PC-9 (cell line): Measurements from ENCODE around the gene PRKD1.

Experiments used
- EZH2 ChIP-seq: fragments of 200-600 bp; sonication (generic); IDR thresholded peaks from 2 replicates; pipeline ENCODE4 v1.8.0; 2017; ENCODE audit warnings: antibody characterized with exemption, low read depth
- TF ChIP-seq, protein P1 (sequence below): fragments of 200-600 bp; sonication (generic); conservative IDR thresholded peaks from 2 replicates; pipeline ENCODE4 v1.6.1; 2017; ENCODE audit warnings: mixed run types, antibody characterized with exemption, mild to moderate bottlenecking, moderate library complexity

DNA sequence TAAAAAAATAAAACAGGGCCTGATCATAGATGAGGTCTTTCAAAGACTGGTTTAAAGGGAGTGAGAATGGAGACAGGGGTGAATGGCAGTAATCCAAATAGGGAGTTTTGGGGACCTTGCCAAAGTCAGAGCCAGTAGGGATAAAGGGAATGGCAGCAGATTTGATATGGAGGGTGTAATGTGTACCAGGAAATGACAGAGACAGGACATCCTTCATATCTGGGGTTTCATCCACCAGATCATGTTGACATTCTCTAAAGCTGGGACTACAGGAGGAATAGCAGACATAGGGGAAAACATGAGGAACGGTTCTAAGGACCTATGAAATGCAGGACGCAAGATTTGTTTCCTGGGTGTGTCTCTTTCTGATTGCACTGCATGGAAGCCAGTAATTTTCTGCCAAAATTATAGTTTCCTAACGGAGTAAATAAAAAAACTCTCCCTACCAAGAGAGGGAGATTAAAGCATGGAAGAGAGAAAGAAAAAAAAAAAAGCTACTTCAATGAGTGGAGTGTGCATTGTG, 169.9 kb downstream of the PRKD1 start:
- TF ChIP-seq, protein P1, sequence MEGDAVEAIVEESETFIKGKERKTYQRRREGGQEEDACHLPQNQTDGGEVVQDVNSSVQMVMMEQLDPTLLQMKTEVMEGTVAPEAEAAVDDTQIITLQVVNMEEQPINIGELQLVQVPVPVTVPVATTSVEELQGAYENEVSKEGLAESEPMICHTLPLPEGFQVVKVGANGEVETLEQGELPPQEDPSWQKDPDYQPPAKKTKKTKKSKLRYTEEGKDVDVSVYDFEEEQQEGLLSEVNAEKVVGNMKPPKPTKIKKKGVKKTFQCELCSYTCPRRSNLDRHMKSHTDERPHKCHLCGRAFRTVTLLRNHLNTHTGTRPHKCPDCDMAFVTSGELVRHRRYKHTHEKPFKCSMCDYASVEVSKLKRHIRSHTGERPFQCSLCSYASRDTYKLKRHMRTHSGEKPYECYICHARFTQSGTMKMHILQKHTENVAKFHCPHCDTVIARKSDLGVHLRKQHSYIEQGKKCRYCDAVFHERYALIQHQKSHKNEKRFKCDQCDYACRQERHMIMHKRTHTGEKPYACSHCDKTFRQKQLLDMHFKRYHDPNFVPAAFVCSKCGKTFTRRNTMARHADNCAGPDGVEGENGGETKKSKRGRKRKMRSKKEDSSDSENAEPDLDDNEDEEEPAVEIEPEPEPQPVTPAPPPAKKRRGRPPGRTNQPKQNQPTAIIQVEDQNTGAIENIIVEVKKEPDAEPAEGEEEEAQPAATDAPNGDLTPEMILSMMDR = no peak
- no peak for TF ChIP-seq EZH2
